Measurements from ENCODE around the gene TRIM68. TPM values are rescaled to one million over a fixed set of nuclear protein-coding genes. Genes with fewer than 3 reads are reported as not detected.

The TRIM68 gene
- total and polyA plus RNA-seq, 2 of the 4 experiments (the other 2 are of a cell fraction), result 8.1 to 8.4 TPM

GRCh38 chr11:4611986-4612385, 4.0 kb upstream of the TRIM68 start:
- POLR2A ChIA-PET (ENCODE audit: unreplicated experiment), result no interaction called here
- Histone ChIP-seq H4K8ac (ENCODE audit: low read depth in 2 of 2, low read length in 2 of 2) (no peak overlapping the region), H3K56ac (ENCODE audit: extremely low read depth, insufficient read depth, low read length) (no peak overlapping the region), H3K4ac (ENCODE audit: low read depth, low read length) (no peak overlapping the region), H2BK120ac (ENCODE audit: low read depth, low read length) (no peak overlapping the region), H3K9ac (ENCODE audit: low read depth, low read length) (no peak overlapping the region), H3K79me1 (ENCODE audit: low read depth in 1 of 2, low read length in 2 of 2) (peaks cover 0 to 3% of the 10 kb centered on the region in 2 experiments; a peak in 2 of 4 replicates), H3K4me2 (ENCODE audit: low read depth, low read length) (no peak overlapping the region), H3K23ac (ENCODE audit: low read depth, low read length) (no peak overlapping the region), H2AK9ac (replicated peaks; ENCODE audit: low read depth, low read length, poor library complexity) (no peak overlapping the region), H2BK20ac (ENCODE audit: low read depth, low read length) (no peak overlapping the region), H4K20me1 (ENCODE audit: insufficient read depth, low read length) (no peaks in the 10 kb centered on the region), H3K4me1 (ENCODE audit: control insufficient read depth, insufficient read depth, low read length) (peaks cover 4% of the 10 kb centered on the region), H2AK5ac (ENCODE audit: low read depth, low read length) (no peak overlapping the region), H3K36me3 (ENCODE audit: control insufficient read depth, insufficient read depth, low read length) (no peaks in the 10 kb centered on the region), H2BK15ac (ENCODE audit: low read depth, low read length) (no peak overlapping the region), H4K5ac (ENCODE audit: low read depth, low read length) (no peak overlapping the region), H3K27me3 (ENCODE audit: control insufficient read depth, insufficient read depth, low read length) (peaks cover 2% of the 10 kb centered on the region; the same call in 1 of the 2 replicates), H3K14ac (replicated peaks; ENCODE audit: low read depth, low read length) (no peak overlapping the region), H3K9me3 (ENCODE audit: control insufficient read depth, insufficient read depth, low read length) (no peaks in the 10 kb centered on the region), H3K9me1 (ENCODE audit: insufficient read depth, low read length) (no peaks in the 10 kb centered on the region), H3K18ac (ENCODE audit: low read depth, low read length) (no peak overlapping the region), H2AFZ (replicated peaks; ENCODE audit: low read length, poor library complexity) (no peak overlapping the region), H3K4me3 (ENCODE audit: insufficient read depth, low read depth, low read length) (no peak overlapping the region), H3K27ac (ENCODE audit: insufficient read depth, low read length) (no peak overlapping the region), H2BK5ac (ENCODE audit: low read depth, low read length, poor library complexity, severe bottlenecking) (no peak overlapping the region), H4K91ac (ENCODE audit: insufficient read depth, low read depth, low read length) (no peak overlapping the region)
- BruUV-seq (replicated peaks), result no TSS peak
- ATAC-seq (ENCODE audit: low read depth) (no peak), DNase-seq (no peak)
- in situ Hi-C loops (cut with MboI; ENCODE audit: low sequenced_read_pairs) (no loop called here), intact Hi-C loops (cut with micrococcal nuclease) (no loop called here), dilution Hi-C loops (cut with HindIII; ENCODE audit: low sequenced_read_pairs, unreplicated experiment) (no loop called here)
- TF ChIP-seq CHD1 (IDR thresholded peaks at IDR 0.05; ENCODE audit: low read depth, low read length), result no peak
- no peak for TF ChIP-seq ELK1 (IDR thresholded peaks at IDR 0.05; ENCODE audit: borderline replicate concordance, low read depth, low read length)
- no peak for TF ChIP-seq MAZ (IDR thresholded peaks at IDR 0.05; ENCODE audit: borderline replicate concordance, low read depth, low read length)
- TF ChIP-seq USF2 (IDR thresholded peaks at IDR 0.05; ENCODE audit: low read depth, low read length), result no peak
- no peak for TF ChIP-seq MAFK (IDR thresholded peaks at IDR 0.05; ENCODE audit: low read depth, low read length)
- no peak for TF ChIP-seq CTCF (conservative IDR thresholded peaks at IDR 0.05; ENCODE audit: low read depth, low read length)
- TF ChIP-seq RCOR1 (IDR thresholded peaks at IDR 0.05; ENCODE audit: insufficient replicate concordance, low read length), result no peak
- no peak for TF ChIP-seq SMC3 (IDR thresholded peaks at IDR 0.05; ENCODE audit: low read depth, low read length)
- no peak for TF ChIP-seq POLR2A (IDR thresholded peaks at IDR 0.05; ENCODE audit: low read depth, low read length)
- no peak for TF ChIP-seq CEBPB (IDR thresholded peaks at IDR 0.05; ENCODE audit: low read depth, low read length)
- no peak for TF ChIP-seq MXI1 (IDR thresholded peaks at IDR 0.05; ENCODE audit: borderline replicate concordance, low read depth, low read length)
- TF ChIP-seq FOS (IDR thresholded peaks at IDR 0.05; ENCODE audit: low read depth, low read length), result no peak
- TF ChIP-seq RAD21 (IDR thresholded peaks at IDR 0.05; ENCODE audit: low read length), result no peak
- TF ChIP-seq RFX5 (IDR thresholded peaks at IDR 0.05; ENCODE audit: low read depth, low read length), result no peak
- CTCF ChIA-PET, result interaction anchor here (0.7 kb wide), 1 partner anchor 14 kb away, joined by 3 read pairs; no protein-coding TSS in a partner anchor
- no CpG with 5 or more reads among the region's 2 CpGs for WGBS, 2 experiments (ENCODE audit: extremely low coverage in 2 of 2, insufficient read length in 1 of 2)
